VCaP (cell line): ENCODE results near the gene GSAP.

Source experiments
- H3K27ac ChIP-seq: fragments of 450-650 bp; 2 replicates; pipeline ENCODE4 v1.5.1; 2017
- CTCF ChIP-seq: fragments of 450-650 bp; conservative IDR thresholded peaks from 2 replicates; pipeline ENCODE4 v1.5.1; 2017; ENCODE audit warnings: mild to moderate bottlenecking, moderate library complexity

Gene GSAP

GRCh38 chr7:77406421-77406820 is 9.7 kb downstream of the GSAP start:
- H3K27ac ChIP-seq = no peak overlapping the region
- TF ChIP-seq CTCF = no peak

- H3K27ac ChIP-seq = no peak overlapping the region
- TF ChIP-seq CTCF = no peak
Observed at GRCh38 chr7:77404641-77405040, 11.5 kb downstream of the GSAP start.

- H3K27ac ChIP-seq = no peak overlapping the region
- TF ChIP-seq CTCF = no peak
Observed at GRCh38 chr7:77403957-77404356, 12.2 kb downstream of the GSAP start.

DNA sequence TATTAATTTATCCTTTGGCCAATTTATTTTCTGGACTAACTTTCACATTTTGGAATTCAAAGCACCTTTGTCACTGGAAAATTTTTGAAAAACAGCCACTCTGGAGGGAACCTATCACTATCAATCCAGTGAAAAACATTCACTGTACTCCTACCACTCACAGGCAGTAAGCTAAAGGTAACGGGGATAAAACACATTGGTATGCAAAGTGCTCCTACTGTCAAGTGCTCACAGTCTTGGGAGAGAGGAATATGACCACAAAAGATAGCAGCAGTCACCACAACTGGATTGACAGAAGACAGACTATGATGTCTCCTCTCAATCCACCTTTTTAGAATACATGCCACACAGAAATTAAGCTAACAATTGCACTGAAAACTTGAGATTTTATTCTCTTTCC is 13.3 kb downstream of the GSAP start:
- TF ChIP-seq CTCF = no peak
- no peak overlapping the region for H3K27ac ChIP-seq

GRCh38 chr7:77401002-77401401 is 15.1 kb downstream of the GSAP start:
- no peak for TF ChIP-seq CTCF
- H3K27ac ChIP-seq = no peak overlapping the region

- no peak overlapping the region for H3K27ac ChIP-seq
- no peak for TF ChIP-seq CTCF
Observed at GRCh38 chr7:77399816-77400215, 16.3 kb downstream of the GSAP start.

DNA sequence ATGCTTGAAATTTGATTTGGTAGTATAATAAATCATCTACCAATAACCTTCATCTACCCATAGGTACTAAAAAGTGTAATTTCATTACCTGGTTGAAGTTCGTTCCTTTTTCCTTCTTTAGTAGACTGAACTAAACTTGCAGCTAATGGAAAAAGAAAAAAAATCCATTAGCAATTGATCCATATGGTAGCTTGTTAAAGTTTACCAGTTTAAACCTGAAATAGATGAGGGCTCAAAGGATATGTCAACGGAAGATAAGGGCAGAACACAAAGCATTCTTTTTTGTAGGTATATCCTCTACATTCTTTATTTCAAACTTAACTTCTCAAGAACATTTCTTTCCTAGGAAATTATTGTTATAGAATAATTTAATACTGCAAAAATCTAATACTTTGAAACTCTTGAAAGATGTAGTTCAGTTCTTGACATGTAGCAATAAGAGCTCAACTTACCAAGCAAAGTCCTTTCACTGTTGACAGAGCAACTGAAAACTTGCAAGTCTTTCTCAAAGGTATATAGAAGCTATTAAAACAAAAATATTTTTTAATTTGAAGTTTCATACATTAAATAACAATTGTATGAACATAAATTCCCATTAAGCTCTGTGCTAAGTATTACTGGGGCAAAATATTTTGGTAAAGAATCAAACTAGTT is 19.1 kb downstream of the GSAP start:
- no peak for TF ChIP-seq CTCF
- no peak overlapping the region for H3K27ac ChIP-seq

GRCh38 chr7:77395626-77396025 is 20.5 kb downstream of the GSAP start:
- no peak for TF ChIP-seq CTCF
- H3K27ac ChIP-seq = no peak overlapping the region
